Choroid plexus epithelial cell (primary cell): Measurements from ENCODE around the gene KPNA6.

ENCODE experiments used
- DNase-seq: peaks from one replicate; pipeline ENCODE4 v3.0.0-alpha.2; 2010; ENCODE audit warnings: low read depth
- H3K4me3 ChIP-seq: 2 replicates; pipeline ENCODE4 v1.5.1; 2011; ENCODE audit warnings: low read depth, mild to moderate bottlenecking, control low read depth, low read length, moderate library complexity
- CTCF ChIP-seq: conservative IDR thresholded peaks from 2 replicates; pipeline ENCODE4 v1.5.1; 2011; ENCODE audit warnings: low read depth, mild to moderate bottlenecking, control low read depth, inconsistent platforms, low read length, moderate library complexity

KPNA6 gene

GRCh38 chr1:32221980-32222755 lies 114.3 kb downstream of the KPNA6 start, which contains the start of the genes EIF3I and TMEM234:
EIF3I (plus strand) TSS chr1:32222407; CDS start chr1:32222442, 35 bp downstream.
TMEM234 (minus strand) TSS chr1:32222353; CDS start chr1:32222322, 31 bp downstream.
- peak within 1 kb of the TSS; percentile 95 for H3K4me3 ChIP-seq
- peak; percentile 91 for DNase-seq
- TF ChIP-seq CTCF = no peak

- peak; percentile 41 for TF ChIP-seq CTCF
- no peak overlapping the region for H3K4me3 ChIP-seq
- DNase-seq = no peak
Observed at GRCh38 chr1:32223683-32224082, 115.8 kb downstream of the KPNA6 start.

GRCh38 chr1:32224285-32224684 lies 116.4 kb downstream of the KPNA6 start:
- no peak for DNase-seq
- TF ChIP-seq CTCF = no peak
- no peak overlapping the region for H3K4me3 ChIP-seq
